GM12875 (cell line): ENCODE data around the gene ASPN.

Experiments used
- H3K4me3 ChIP-seq: one replicate; pipeline ENCODE4 v1.5.1; 2011; ENCODE audit warnings: low read depth, low read length, control low read depth
- CTCF ChIP-seq: IDR thresholded peaks from 2 replicates; pipeline ENCODE4 v1.5.1; 2011; ENCODE audit warnings: low read depth, mild to moderate bottlenecking, control low read depth, inconsistent platforms, low read length, moderate library complexity, borderline replicate concordance; ENCODE audit not compliant: insufficient read depth

ASPN gene

GRCh38 chr9:92506184-92506857 lies 24.0 kb upstream of the ASPN start:
- H3K4me3 ChIP-seq: no peak overlapping the region
- TF ChIP-seq CTCF: no peak

GRCh38 chr9:92504881-92505280 lies 22.6 kb upstream of the ASPN start:
- no peak for TF ChIP-seq CTCF
- H3K4me3 ChIP-seq: no peak overlapping the region

- no peak for TF ChIP-seq CTCF
- H3K4me3 ChIP-seq: no peak overlapping the region
These were observed 20.9 kb upstream of the ASPN start for GRCh38 chr9:92503156-92503555.

GRCh38 chr9:92501671-92502393 lies 19.5 kb upstream of the ASPN start:
- peak; percentile 67 for TF ChIP-seq CTCF
- no peak overlapping the region for H3K4me3 ChIP-seq

- TF ChIP-seq CTCF: no peak
- no peak overlapping the region for H3K4me3 ChIP-seq
These were observed 18.4 kb upstream of the ASPN start for GRCh38 chr9:92500725-92501124.

- no peak overlapping the region for H3K4me3 ChIP-seq
- no peak for TF ChIP-seq CTCF
These were observed 17.4 kb upstream of the ASPN start for GRCh38 chr9:92499701-92500100.
